Heart right ventricle (tissue), 16 donors: ENCODE measurements around the gene BCAS4. TPM values are rescaled to one million over a fixed set of nuclear protein-coding genes. Genes with fewer than 3 reads are reported as not detected.

Experiments used
- ATAC-seq, 8 donors: fragments of 200-7000 bp; cut with Tn5 transposase; one replicate each; pipeline ENCODE4 v1.9.1; 2020; ENCODE audit warnings: mild to moderate bottlenecking in 8 of 8, moderate library complexity in 8 of 8, moderate number of reproducible peaks in 1 of 8
- DNase-seq, 2 donors: peaks; one replicate each; pipeline ENCODE4 v3.0.0-alpha.2; 2020
- H3K27ac ChIP-seq, 10 donors: fragments of 200-600 bp; sonication (generic) in 2 of 10; one replicate each; pipeline versions ENCODE4 v1.5.0 to v1.8.0; 2020 to 2022; ENCODE audit warnings: mild to moderate bottlenecking in 3 of 10
- H3K27me3 ChIP-seq, 7 donors: fragments of 200-600 bp; one replicate each; pipeline ENCODE4 v1.8.0; 2021 to 2022; ENCODE audit warnings: mild to moderate bottlenecking in 2 of 7
- H3K36me3 ChIP-seq, 9 donors: fragments of 200-600 bp; sonication (generic) in 1 of 9; one replicate each; pipeline versions ENCODE4 v1.5.0 to v1.8.0; 2020 to 2022; ENCODE audit warnings: mild to moderate bottlenecking in 2 of 9
- H3K4me1 ChIP-seq, 9 donors: fragments of 200-600 bp; sonication (generic) in 1 of 9; one replicate each; pipeline versions ENCODE4 v1.5.0 to v1.8.0; 2020 to 2022; ENCODE audit warnings: mild to moderate bottlenecking in 4 of 9
- H3K4me3 ChIP-seq, 10 donors: fragments of 200-600 bp; sonication (generic) in 2 of 10; one replicate each; pipeline versions ENCODE4 v1.5.0 to v1.8.0; 2020 to 2022; ENCODE audit warnings: mild to moderate bottlenecking in 7 of 10, moderate library complexity in 2 of 10
- H3K9me3 ChIP-seq, 11 donors: fragments of 200-600 bp in 10 of 11; sonication (generic) in 2 of 11; one replicate each; pipeline versions ENCODE4 v1.5.0 to v1.8.0; 2013 to 2022; ENCODE audit warnings: mild to moderate bottlenecking in 2 of 11, control low read depth in 1 of 11, moderate library complexity in 1 of 11
- WGBS, 2 donors: extraction: QIAGEN DNeasy Blood & Tissue Kit; methylation state at CpG; one replicate each; pipeline ENCODE4 v1.1.7; 2013; ENCODE audit warnings: inconsistent platforms in 1 of 2; 5-methylcytosine and 5-hydroxymethylcytosine counted together
- intact Hi-C, 10 donors: fragments of 100-400 bp; cut with DNase I; formaldehyde crosslinking; loops; one replicate each; pipeline versions ENCODE4 v1.11.1 to v1.14.2; 2022
- polyA plus RNA-seq, 2 donors: library from polyadenylated mRNA; stranded (reverse); fragments of 200-250 nt; gene quantifications; one replicate each; pipeline ENCODE4 v1.2.3, GENCODE V29; 2013
- total RNA-seq, 10 donors: library from RNA; stranded (reverse); fragmentation: NEBNext Ultra II Directional in 3 of 10; extraction: Animal tissue kit (Norgen Biotek cat#: 25700) in 3 of 10; gene quantifications; one replicate each; pipeline versions ENCODE4 v1.2.1 to v1.2.4, GENCODE V29; 2021 to 2023
- TF ChIP-seq, protein P1 (sequence below), 9 donors: fragments of 200-600 bp; sonication (generic) in 2 of 9; IDR thresholded peaks; one replicate each; pipeline versions ENCODE4 v1.5.0 to v1.8.0; 2021 to 2022; ENCODE audit warnings: antibody characterized with exemption in 9 of 9, mild to moderate bottlenecking in 5 of 9, moderate library complexity in 1 of 9
- donor health status: Arrhythmogenic right ventricular cardiomyopathy.
- donor health status: ischemic (EF 13 %, LVEDD 7.1; RV severe dilation, severe dysfunction).
- donor health status: healthy with polysubstance abuse.
- donor health status: DM: no; HTN: yes; CAD: no.
- donor health status: DM: no; HTN: no; CAD: no.
- donor health status: ischemic (EF 25% LVEDD 6.9; RV normal size, moderate dysfunction).
- donor health status: ischemic (EF 25% LVEDD 5.7; RV mildly dilated, moderate dysfunction).
- donor health status: healthy.
- donor health status: DM: yes; HTN: yes; CAD: no.
- donor health status: Ischemic cardiomyopathy.
- donor health status: ischemic (EF 35%, LVEDD 5.7; RV mildly dilated, moderate dysfunction).
- donor health status: nonischemic (EF 11% LVEDD 7.7; RV severe dilation, severe dysfunction).
- donor health status: DM: yes; HTN: yes; CAD: no.
- donor health status: PGD.
- donor health status: ischemic (EF 29% LVEDD 5.4; RV normal size, mild dysfunction).
- donor health status: nonischemic (EF 23%, LVEDD 6.1; RV moderate dilation, normal function).

Gene BCAS4
- total and polyA plus RNA-seq, 12 donors: 0.54 to 3.6 (median 2.2) TPM

GRCh38 chr20:50859161-50859560 is 64.3 kb downstream of the BCAS4 start:
- intact Hi-C loops: no loop called here
- ATAC-seq: no peak
- Histone ChIP-seq H3K9me3 (no peaks in the 10 kb centered on the region), H3K27me3 (peaks cover 0 to 5% (median 0%) of the 10 kb centered on the region in 7 donors), H3K36me3 (no peaks in the 10 kb centered on the region), H3K27ac (no peak overlapping the region), H3K4me1 (no peaks in the 10 kb centered on the region), H3K4me3 (no peak overlapping the region)
- TF ChIP-seq, protein P1, sequence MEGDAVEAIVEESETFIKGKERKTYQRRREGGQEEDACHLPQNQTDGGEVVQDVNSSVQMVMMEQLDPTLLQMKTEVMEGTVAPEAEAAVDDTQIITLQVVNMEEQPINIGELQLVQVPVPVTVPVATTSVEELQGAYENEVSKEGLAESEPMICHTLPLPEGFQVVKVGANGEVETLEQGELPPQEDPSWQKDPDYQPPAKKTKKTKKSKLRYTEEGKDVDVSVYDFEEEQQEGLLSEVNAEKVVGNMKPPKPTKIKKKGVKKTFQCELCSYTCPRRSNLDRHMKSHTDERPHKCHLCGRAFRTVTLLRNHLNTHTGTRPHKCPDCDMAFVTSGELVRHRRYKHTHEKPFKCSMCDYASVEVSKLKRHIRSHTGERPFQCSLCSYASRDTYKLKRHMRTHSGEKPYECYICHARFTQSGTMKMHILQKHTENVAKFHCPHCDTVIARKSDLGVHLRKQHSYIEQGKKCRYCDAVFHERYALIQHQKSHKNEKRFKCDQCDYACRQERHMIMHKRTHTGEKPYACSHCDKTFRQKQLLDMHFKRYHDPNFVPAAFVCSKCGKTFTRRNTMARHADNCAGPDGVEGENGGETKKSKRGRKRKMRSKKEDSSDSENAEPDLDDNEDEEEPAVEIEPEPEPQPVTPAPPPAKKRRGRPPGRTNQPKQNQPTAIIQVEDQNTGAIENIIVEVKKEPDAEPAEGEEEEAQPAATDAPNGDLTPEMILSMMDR (IDR thresholded peaks at IDR 0.05): no peak
- DNase-seq: no peak
- WGBS, 2 donors: 93% methylated on average over 10 of the region's 10 CpGs

DNA sequence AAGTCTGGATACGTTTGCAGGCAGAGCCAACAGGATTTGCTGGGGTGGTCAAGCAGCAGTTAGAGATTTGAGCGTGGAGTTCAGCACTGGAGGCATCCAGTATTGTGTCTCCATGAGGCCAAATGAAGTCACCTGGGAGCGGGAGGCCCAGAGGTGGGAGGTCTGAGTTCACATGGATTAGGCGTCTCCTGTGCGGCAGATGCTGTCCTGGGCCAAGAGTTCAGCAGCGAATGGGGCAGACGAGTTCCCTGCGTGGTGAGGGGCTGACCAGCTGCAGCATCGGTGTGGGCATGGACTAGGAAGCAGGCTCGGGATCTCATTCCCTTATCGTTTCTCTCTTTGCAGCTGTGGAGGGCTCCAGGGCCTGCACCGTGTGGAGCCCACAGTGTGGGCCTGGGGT is 66.2 kb downstream of the BCAS4 start:
- no peaks in the 10 kb centered on the region for H3K4me1 ChIP-seq
- intact Hi-C loops: no loop called here
- ATAC-seq: no peak
- H3K36me3 ChIP-seq: no peaks in the 10 kb centered on the region
- no peak overlapping the region for H3K27ac ChIP-seq
- H3K27me3 ChIP-seq: peaks cover 0 to 5% (median 0%) of the 10 kb centered on the region in 7 donors
- TF ChIP-seq, protein P1 (IDR thresholded peaks at IDR 0.05): no peak
- 72 to 80% methylated on average over 12 of the region's 12 CpGs for WGBS, 2 donors
- H3K9me3 ChIP-seq: no peaks in the 10 kb centered on the region
- DNase-seq: no peak
- H3K4me3 ChIP-seq: no peak overlapping the region

DNA sequence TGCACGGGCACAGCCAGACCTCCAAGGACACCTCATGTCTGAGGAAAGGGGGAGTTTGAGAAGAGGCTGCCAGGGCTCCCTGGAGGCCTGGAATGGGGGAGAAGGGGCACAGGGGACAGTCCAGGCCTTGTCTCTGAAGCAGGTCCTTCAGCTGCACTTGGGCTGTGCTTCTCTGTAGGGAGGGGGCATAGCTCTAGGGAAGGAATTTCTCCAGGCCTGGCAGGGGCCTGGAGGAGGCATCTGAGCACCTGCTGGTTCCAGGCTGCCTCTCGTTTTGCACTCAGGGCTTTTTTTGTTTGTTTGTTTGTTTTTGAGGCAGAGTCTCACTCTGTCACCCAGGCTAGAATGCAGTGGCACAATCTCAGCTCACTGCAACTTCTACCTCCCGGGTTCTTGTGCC is 67.7 kb downstream of the BCAS4 start:
- DNase-seq: no peak
- WGBS, 2 donors: 62 to 64% methylated on average over 3 of the region's 3 CpGs

GRCh38 chr20:50865114-50865513 is 70.3 kb downstream of the BCAS4 start:
- no peaks in the 10 kb centered on the region for H3K4me1 ChIP-seq
- TF ChIP-seq, protein P1 (IDR thresholded peaks at IDR 0.05): no peak
- WGBS, 2 donors: 86 to 90% methylated on average over 6 of the region's 6 CpGs
- no peaks in the 10 kb centered on the region for H3K27me3 ChIP-seq
- no peak overlapping the region for H3K4me3 ChIP-seq
- intact Hi-C loops: no loop called here
- H3K9me3 ChIP-seq: no peaks in the 10 kb centered on the region
- no peak overlapping the region for H3K27ac ChIP-seq
- ATAC-seq (no peak), DNase-seq (no peak)
- no peaks in the 10 kb centered on the region for H3K36me3 ChIP-seq

More for the DNA sequence above, 67.7 kb downstream of the BCAS4 start:
- H3K4me3 ChIP-seq: no peak overlapping the region
- intact Hi-C loops: no loop called here
- no peaks in the 10 kb centered on the region for H3K36me3 ChIP-seq
- ATAC-seq: no peak
- no peaks in the 10 kb centered on the region for H3K9me3 ChIP-seq
- H3K4me1 ChIP-seq: no peaks in the 10 kb centered on the region
- no peak overlapping the region for H3K27ac ChIP-seq
- TF ChIP-seq, protein P1 (IDR thresholded peaks at IDR 0.05): no peak
- H3K27me3 ChIP-seq: peaks cover 0 to 5% (median 0%) of the 10 kb centered on the region in 7 donors
